NCI-H446 (cell line): ENCODE data around the gene MT3.

Source experiments
- DNase-seq, 2 experiments: peaks; one replicate each; lab custom pipeline; 2025; lab: John Stamatoyannopoulos, UW

MT3 gene

GRCh38 chr16:56631197-56631596, 41.9 kb downstream of the MT3 start:
- no peak for DNase-seq

- DNase-seq = no peak
Observed at GRCh38 chr16:56631832-56632155, 42.5 kb downstream of the MT3 start.

- DNase-seq = no peak
Observed at GRCh38 chr16:56632156-56632847, 43.0 kb downstream of the MT3 start, which contains the start of gene MT1M. MT1M (plus strand) TSS chr16:56632659; CDS start chr16:56632732, 73 bp downstream.

GRCh38 chr16:56632848-56633365, 43.6 kb downstream of the MT3 start:
- no peak for DNase-seq

- DNase-seq = no peak
Observed at GRCh38 chr16:56633535-56633934, 44.2 kb downstream of the MT3 start.

GRCh38 chr16:56634715-56635440, 45.5 kb downstream of the MT3 start:
- DNase-seq = no peak

GRCh38 chr16:56635441-56635967, 46.2 kb downstream of the MT3 start:
- DNase-seq = no peak

GRCh38 chr16:56636616-56637413, 47.5 kb downstream of the MT3 start:
- no peak for DNase-seq

GRCh38 chr16:56637814-56638750, 48.8 kb downstream of the MT3 start, which contains the start of gene MT1A:
MT1A (plus strand) TSS chr16:56638666; CDS start chr16:56638739, 73 bp downstream.
- no peak for DNase-seq

- DNase-seq = no peak
Observed at GRCh38 chr16:56639045-56639444, 49.7 kb downstream of the MT3 start.

- no peak for DNase-seq
Observed at GRCh38 chr16:56640076-56640475, 50.7 kb downstream of the MT3 start.
